GM18867 (cell line): ENCODE data around the gene PRPF38B.

Experiments used
- ATAC-seq: cut with Tn5 transposase; IDR thresholded peaks from one replicate; pipeline ENCODE4 v1.9.1; 2021; ENCODE audit warnings: mild to moderate bottlenecking, moderate library complexity; ENCODE audit not compliant: unreplicated experiment

Gene PRPF38B

GRCh38 chr1:108717774-108718316 is 25.7 kb downstream of the PRPF38B start:
- ATAC-seq = no peak

- ATAC-seq = no peak
Measured at GRCh38 chr1:108718927-108719655, 27.0 kb downstream of the PRPF38B start.

GRCh38 chr1:108719656-108720435 is 27.7 kb downstream of the PRPF38B start:
- ATAC-seq = no peak

- no peak for ATAC-seq
Measured at GRCh38 chr1:108722292-108722691, 30.2 kb downstream of the PRPF38B start.

- no peak for ATAC-seq
Measured at GRCh38 chr1:108725906-108726305, 33.8 kb downstream of the PRPF38B start.

GRCh38 chr1:108728327-108728923 is 36.3 kb downstream of the PRPF38B start:
- ATAC-seq = no peak

- ATAC-seq = no peak
Measured at GRCh38 chr1:108729481-108729880, 37.4 kb downstream of the PRPF38B start.

- no peak for ATAC-seq
Measured at GRCh38 chr1:108732398-108732797, 40.3 kb downstream of the PRPF38B start.

- no peak for ATAC-seq
Measured at GRCh38 chr1:108734171-108734865, 42.2 kb downstream of the PRPF38B start.

GRCh38 chr1:108742253-108742652 is 50.1 kb downstream of the PRPF38B start:
- ATAC-seq = no peak

- no peak for ATAC-seq
Measured at GRCh38 chr1:108745980-108746381, 53.9 kb downstream of the PRPF38B start.

- ATAC-seq = peak; percentile 90
Measured at GRCh38 chr1:108746382-108747170, 54.5 kb downstream of the PRPF38B start, which contains the start of gene STXBP3. Gene STXBP3, plus strand, starts transcription at chr1:108746674. Its CDS starts 64 bp downstream, at chr1:108746738.

- ATAC-seq = peak; percentile 20
Measured at GRCh38 chr1:108747171-108747850, 55.2 kb downstream of the PRPF38B start.

- no peak for ATAC-seq
Measured at GRCh38 chr1:108747898-108748297, 55.8 kb downstream of the PRPF38B start.

- ATAC-seq = no peak
Measured at GRCh38 chr1:108749081-108749480, 57.0 kb downstream of the PRPF38B start.

GRCh38 chr1:108750476-108751181 is 58.5 kb downstream of the PRPF38B start:
- no peak for ATAC-seq
